ENCODE results near the gene OR52E5.

The OR52E5 gene

GRCh38 chr11:5931061-5931460 is 38.1 kb downstream of the OR52E5 start:
- no peak overlapping the region for H3K27ac ChIP-seq
- TF ChIP-seq ZFX (IDR thresholded peaks at IDR 0.05) (no peak), CTCF (conservative IDR thresholded peaks at IDR 0.05) (no peak)

DNA sequence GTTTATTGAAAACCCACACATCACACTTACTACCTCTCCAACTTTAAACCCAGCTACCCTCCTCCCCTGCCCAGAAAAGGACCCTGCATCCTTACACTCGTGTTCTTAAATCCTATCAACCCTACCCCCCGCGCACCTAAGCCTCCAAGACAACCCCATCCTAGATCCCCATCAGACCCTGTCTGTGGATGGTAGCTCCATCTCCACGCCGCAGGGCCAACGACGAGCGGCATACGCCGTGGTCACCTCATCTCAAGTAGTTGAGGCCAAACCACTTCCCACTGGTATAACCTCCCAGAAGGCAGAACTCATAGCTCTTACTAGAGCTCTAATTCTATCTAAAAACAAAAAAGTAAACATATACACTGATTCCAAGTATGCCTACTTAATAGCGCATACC is 39.7 kb downstream of the OR52E5 start:
- TF ChIP-seq ZFX (IDR thresholded peaks at IDR 0.05) (no peak), CTCF (conservative IDR thresholded peaks at IDR 0.05) (no peak)
- no peak overlapping the region for H3K27ac ChIP-seq

DNA sequence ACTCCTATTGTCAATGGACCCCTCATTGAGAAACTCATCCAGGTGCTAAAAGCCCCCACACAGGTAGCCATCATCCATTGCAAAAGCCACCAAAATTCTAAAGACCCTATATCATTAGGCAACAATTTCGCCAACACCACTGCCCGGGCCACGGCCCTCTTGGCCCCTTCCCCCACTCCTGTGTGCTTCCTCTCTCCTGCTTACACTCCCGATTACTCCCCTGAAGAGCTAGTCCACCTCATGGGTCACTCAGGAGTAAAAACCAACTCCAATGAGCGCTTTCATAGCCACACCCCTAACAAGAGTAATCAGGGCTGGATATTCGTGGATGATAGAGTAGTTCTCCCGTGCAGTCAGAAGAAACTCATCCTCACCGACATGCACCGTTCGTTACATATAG is 40.1 kb downstream of the OR52E5 start:
- TF ChIP-seq ZFX (IDR thresholded peaks at IDR 0.05) (no peak), CTCF (conservative IDR thresholded peaks at IDR 0.05) (no peak)
- H3K27ac ChIP-seq, result no peak overlapping the region

DNA sequence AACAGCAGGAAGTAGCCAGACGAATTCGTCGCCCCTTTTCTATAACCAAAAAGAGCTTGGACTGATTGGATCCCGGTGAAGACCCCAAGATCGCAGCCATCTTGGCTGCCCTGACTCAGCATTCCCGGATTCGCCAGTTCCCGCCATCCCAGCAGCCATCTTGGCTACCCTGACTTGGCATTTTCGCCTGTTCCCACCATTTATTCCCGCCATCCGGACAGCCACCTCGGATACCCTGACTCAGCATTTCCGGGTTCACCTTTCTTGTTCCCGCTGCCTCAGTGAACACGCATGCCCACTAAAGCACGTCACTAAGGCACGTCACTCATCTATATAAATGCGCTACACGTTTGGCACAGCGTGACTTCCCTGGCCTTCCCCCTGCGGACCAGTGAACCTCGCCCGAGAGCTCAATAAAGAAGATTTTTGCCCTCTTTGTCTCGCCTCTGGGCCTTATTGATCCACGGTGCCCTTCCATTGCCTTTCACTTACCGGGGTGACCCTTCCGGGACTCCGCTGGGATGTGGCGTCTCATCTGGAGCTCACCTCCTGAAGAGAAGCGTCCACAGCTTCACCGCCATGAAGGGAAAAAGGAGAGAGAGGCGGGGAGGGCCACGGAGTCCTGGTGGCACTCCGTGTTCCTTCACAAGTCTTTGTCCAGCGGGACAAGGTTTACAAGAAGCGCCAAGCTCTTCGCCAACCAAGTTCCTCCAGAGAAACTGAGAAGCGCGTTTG is 45.0 kb downstream of the OR52E5 start:
- H3K27ac ChIP-seq, result peak overlapping the region; percentile 69

DNA sequence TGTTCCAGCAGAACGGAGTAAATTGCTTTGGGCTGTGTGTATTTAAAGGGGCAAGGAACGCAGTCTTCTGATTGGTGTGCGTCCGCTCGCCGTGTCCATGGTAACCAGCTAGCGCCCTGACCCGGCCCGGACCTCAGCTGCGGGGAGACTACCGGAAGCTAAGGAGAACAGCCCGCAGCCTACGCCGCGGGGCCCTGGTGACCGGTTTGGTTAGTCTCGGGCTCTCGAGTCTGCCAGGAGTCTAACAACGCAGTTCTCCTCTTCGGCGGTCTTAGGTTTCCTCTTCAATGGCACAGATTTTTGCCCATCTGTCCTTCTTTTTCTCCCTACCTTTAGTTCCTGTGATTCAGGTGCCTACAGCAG is 45.6 kb downstream of the OR52E5 start:
- TF ChIP-seq ZFX (IDR thresholded peaks at IDR 0.05) (no peak), CTCF (conservative IDR thresholded peaks at IDR 0.05) (no peak)
- H3K27ac ChIP-seq, result peak overlapping the region; percentile 69

More for the DNA sequence above, 45.0 kb downstream of the OR52E5 start:
- TF ChIP-seq ZFX (IDR thresholded peaks at IDR 0.05) (no peak), CTCF (conservative IDR thresholded peaks at IDR 0.05) (no peak)

- TF ChIP-seq CTCF (conservative IDR thresholded peaks at IDR 0.05) (no peak), ZFX (IDR thresholded peaks at IDR 0.05) (no peak)
- no peak overlapping the region for H3K27ac ChIP-seq
Measured at GRCh38 chr11:5940748-5941147, 47.7 kb downstream of the OR52E5 start.

DNA sequence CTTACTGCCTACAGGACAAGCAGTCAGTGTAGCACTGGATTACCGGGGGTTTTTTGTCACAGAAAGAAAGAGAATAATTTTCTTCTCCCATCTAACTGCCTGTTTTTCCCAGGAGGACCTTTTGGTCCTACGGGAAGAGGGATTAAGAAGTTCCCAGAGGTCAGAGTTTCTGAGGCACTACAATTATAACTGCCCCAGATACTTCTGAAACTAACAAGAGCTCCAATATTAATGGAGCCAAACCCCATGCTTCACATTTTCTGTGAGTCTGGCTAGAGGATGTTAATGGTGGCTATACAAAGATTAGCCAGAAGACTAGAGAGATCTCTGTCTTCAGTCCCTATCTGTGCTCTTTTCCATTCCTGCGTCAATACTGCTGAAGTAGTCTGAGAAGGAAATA is 48.9 kb downstream of the OR52E5 start, which contains the start of gene OR56A3:
TSS of gene OR56A3 (plus strand) at position 301 of the 400 bp plus-strand sequence. CDS start 5,096 bp downstream, outside the sequence.
- no peak within 1 kb of the TSS for H3K27ac ChIP-seq
- no peak for TF ChIP-seq CTCF (conservative IDR thresholded peaks at IDR 0.05)
- TF ChIP-seq ZFX (IDR thresholded peaks at IDR 0.05), result no peak

All from C4-2B (cell line).